DND-41 (cell line): ENCODE results near the gene FMN1.

ENCODE experiments used
- ATAC-seq: fragments of 200-7000 bp; cut with Tn5 transposase; 3 replicates; pipeline ENCODE4 v1.9.1; 2021; ENCODE audit warnings: low read depth; ENCODE audit not compliant: insufficient read depth
- DNase-seq: peaks from one replicate; pipeline ENCODE4 v3.0.0-alpha.2; 2020
- H2AFZ ChIP-seq: 2 replicates; pipeline ENCODE4 v1.6.0; 2012; ENCODE audit warnings: low read depth, low read length
- H3K27ac ChIP-seq: 2 replicates; pipeline ENCODE4 v1.5.1; 2012; ENCODE audit warnings: low read length, inconsistent platforms
- H3K27me3 ChIP-seq: fragments of 200-600 bp; sonication (generic); 2 replicates; pipeline ENCODE4 v1.6.0; 2012; ENCODE audit warnings: low read length, mild to moderate bottlenecking, inconsistent platforms; ENCODE audit not compliant: insufficient read depth, poor library complexity
- H3K36me3 ChIP-seq: 2 replicates; pipeline ENCODE4 v1.5.1; 2012; ENCODE audit warnings: low read length, inconsistent platforms; ENCODE audit not compliant: insufficient read depth
- H3K4me1 ChIP-seq: 2 replicates; pipeline ENCODE4 v1.5.1; 2012; ENCODE audit warnings: mild to moderate bottlenecking, low read length; ENCODE audit not compliant: insufficient read depth
- H3K4me2 ChIP-seq: 2 replicates; pipeline ENCODE4 v1.6.0; 2012; ENCODE audit warnings: mild to moderate bottlenecking, moderate library complexity, low read length, inconsistent platforms; ENCODE audit not compliant: insufficient read depth
- H3K4me3 ChIP-seq, 2 experiments: fragments of 200-600 bp in 1 of 2; shearing (Covaris generic) in 1 of 2; 2 replicates each; pipeline ENCODE4 v1.5.1; 2012 to 2016; ENCODE audit warnings: inconsistent platforms in 2 of 2, low read length in 2 of 2, mild to moderate bottlenecking in 2 of 2, low read depth in 1 of 2, moderate library complexity in 1 of 2
- H3K79me2 ChIP-seq: 2 replicates; pipeline ENCODE4 v1.6.0; 2012; ENCODE audit warnings: low read length, inconsistent platforms; ENCODE audit not compliant: insufficient read depth
- H3K9ac ChIP-seq: 2 replicates; pipeline ENCODE4 v1.6.0; 2012; ENCODE audit warnings: low read depth, mild to moderate bottlenecking, inconsistent platforms, low read length, moderate library complexity
- H3K9me3 ChIP-seq: 2 replicates; pipeline ENCODE4 v1.5.1; 2012; ENCODE audit warnings: low read length, moderate library complexity, mild to moderate bottlenecking, inconsistent platforms; ENCODE audit not compliant: insufficient read depth, severe bottlenecking
- H4K20me1 ChIP-seq: 2 replicates; pipeline ENCODE4 v1.6.0; 2012; ENCODE audit warnings: low read length; ENCODE audit not compliant: insufficient read depth
- EZH2 ChIP-seq: IDR thresholded peaks from 3 replicates; pipeline ENCODE4 v1.6.1; 2012; ENCODE audit warnings: borderline replicate concordance, low read depth, mild to moderate bottlenecking, moderate library complexity, low read length, inconsistent platforms; ENCODE audit not compliant: severe bottlenecking
- TF ChIP-seq, protein P1 (sequence below): IDR thresholded peaks from 2 replicates; pipeline ENCODE4 v1.5.1; 2012; ENCODE audit warnings: borderline replicate concordance, low read length, moderate library complexity, mild to moderate bottlenecking; ENCODE audit not compliant: poor library complexity, severe bottlenecking; ENCODE audit errors: extremely low read depth

FMN1 gene

DNA sequence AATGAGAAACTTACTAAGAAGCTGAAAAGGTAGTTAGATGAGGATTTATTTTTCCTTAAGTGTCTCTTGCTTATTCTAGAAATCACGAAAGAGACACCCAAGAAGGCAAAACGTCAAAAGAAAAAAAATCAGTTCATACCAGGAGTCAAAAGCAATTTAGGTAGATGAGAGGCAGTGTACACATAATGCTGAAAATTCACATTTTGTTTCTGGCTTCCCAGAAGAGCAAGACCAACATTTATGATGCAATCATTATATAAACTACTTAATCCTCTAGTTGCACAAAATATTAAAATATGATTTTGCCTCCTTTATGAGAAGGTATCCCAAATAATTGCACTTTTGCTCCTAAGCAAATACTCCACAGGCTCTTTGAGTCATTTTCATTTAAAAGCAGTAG is 228.0 kb downstream of the FMN1 start:
- H3K9ac ChIP-seq = no peak overlapping the region
- ATAC-seq (no peak), DNase-seq (no peak)
- TF ChIP-seq EZH2 = no peak
- TF ChIP-seq, protein P1, sequence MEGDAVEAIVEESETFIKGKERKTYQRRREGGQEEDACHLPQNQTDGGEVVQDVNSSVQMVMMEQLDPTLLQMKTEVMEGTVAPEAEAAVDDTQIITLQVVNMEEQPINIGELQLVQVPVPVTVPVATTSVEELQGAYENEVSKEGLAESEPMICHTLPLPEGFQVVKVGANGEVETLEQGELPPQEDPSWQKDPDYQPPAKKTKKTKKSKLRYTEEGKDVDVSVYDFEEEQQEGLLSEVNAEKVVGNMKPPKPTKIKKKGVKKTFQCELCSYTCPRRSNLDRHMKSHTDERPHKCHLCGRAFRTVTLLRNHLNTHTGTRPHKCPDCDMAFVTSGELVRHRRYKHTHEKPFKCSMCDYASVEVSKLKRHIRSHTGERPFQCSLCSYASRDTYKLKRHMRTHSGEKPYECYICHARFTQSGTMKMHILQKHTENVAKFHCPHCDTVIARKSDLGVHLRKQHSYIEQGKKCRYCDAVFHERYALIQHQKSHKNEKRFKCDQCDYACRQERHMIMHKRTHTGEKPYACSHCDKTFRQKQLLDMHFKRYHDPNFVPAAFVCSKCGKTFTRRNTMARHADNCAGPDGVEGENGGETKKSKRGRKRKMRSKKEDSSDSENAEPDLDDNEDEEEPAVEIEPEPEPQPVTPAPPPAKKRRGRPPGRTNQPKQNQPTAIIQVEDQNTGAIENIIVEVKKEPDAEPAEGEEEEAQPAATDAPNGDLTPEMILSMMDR = no peak
- H3K36me3 ChIP-seq = no peaks in the 10 kb centered on the region
- H3K27ac ChIP-seq = no peak overlapping the region
- H3K27me3 ChIP-seq = peaks cover 4% of the 10 kb centered on the region
- no peak overlapping the region for H3K4me3 ChIP-seq
- no peak overlapping the region for H3K4me2 ChIP-seq
- H3K79me2 ChIP-seq = no peaks in the 10 kb centered on the region
- no peaks in the 10 kb centered on the region for H4K20me1 ChIP-seq
- no peaks in the 10 kb centered on the region for H3K4me1 ChIP-seq
- no peak overlapping the region for H2AFZ ChIP-seq
- no peaks in the 10 kb centered on the region for H3K9me3 ChIP-seq

DNA sequence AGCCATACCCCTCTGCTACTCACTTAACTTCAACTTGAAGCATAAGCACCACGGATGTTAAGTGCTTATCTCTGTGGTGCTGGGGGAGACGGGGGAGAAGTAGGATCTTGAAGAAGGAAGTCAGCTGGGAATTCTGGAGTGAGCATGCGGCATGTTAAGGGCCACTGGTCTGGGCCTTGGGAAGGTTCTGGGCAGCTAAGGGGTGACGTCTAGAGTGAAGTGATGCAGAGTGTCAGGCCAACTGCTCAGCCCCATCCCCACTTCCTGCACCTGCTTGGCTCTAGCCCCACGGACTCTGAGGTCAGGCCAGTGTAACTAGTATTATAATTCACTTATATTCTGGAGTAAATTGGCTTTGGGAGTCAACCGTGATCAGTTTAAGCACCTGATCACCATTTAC is 228.6 kb downstream of the FMN1 start:
- H3K27me3 ChIP-seq = peaks cover 4% of the 10 kb centered on the region
- H3K4me2 ChIP-seq = no peak overlapping the region
- H3K4me1 ChIP-seq = no peaks in the 10 kb centered on the region
- no peak overlapping the region for H3K4me3 ChIP-seq
- H3K36me3 ChIP-seq = no peaks in the 10 kb centered on the region
- H3K9me3 ChIP-seq = no peaks in the 10 kb centered on the region
- no peaks in the 10 kb centered on the region for H3K79me2 ChIP-seq
- TF ChIP-seq, protein P1 = no peak
- TF ChIP-seq EZH2 = no peak
- no peak overlapping the region for H3K9ac ChIP-seq
- no peak overlapping the region for H3K27ac ChIP-seq
- H2AFZ ChIP-seq = no peak overlapping the region
- ATAC-seq = no peak
- no peaks in the 10 kb centered on the region for H4K20me1 ChIP-seq
- no peak for DNase-seq

DNA sequence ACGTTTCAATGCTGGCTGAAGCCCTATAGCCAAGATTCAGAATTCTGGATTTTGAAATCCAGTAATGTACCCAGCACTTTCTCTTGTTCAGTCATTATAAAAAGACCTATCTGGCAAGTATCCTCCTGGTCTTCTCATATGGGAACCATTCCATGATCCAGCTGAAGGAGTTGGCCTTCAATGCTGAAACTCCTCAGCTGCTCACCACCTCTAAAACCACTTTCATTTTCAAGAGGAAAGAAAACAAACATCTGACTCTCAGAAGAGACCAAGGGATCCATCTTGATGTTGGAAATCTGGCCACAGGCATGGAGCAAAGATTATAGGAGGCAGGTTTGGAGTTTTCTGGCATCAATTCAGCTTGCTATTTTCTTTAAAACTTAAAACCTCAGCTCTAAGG is 235.4 kb downstream of the FMN1 start:
- H3K27ac ChIP-seq = no peak overlapping the region
- no peaks in the 10 kb centered on the region for H3K4me1 ChIP-seq
- H2AFZ ChIP-seq = no peak overlapping the region
- no peaks in the 10 kb centered on the region for H3K79me2 ChIP-seq
- no peak overlapping the region for H3K4me3 ChIP-seq
- DNase-seq = no peak
- ATAC-seq = no peak
- TF ChIP-seq, protein P1 = no peak
- TF ChIP-seq EZH2 = no peak
- H3K9me3 ChIP-seq = no peaks in the 10 kb centered on the region
- no peak overlapping the region for H3K9ac ChIP-seq
- no peaks in the 10 kb centered on the region for H4K20me1 ChIP-seq
- no peaks in the 10 kb centered on the region for H3K36me3 ChIP-seq
- H3K27me3 ChIP-seq = no peaks in the 10 kb centered on the region
- H3K4me2 ChIP-seq = no peak overlapping the region

DNA sequence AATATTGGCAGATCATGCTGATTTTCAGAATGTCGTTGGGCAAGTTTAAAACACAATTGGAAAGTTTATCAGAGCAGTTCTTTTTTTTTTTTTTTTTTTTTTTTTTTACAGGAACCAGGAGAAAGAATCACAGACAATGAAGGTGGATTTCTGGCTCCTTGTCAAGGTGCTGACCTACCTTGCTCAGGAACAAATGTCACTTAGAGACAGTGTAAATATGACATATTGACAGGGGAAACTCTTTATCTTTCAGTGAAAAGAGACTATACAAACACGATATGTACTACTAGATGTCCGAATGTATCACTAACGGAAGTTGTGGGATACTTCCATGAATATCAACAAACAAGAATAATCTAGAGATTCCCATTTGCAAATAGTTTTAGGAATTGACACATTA is 237.3 kb downstream of the FMN1 start:
- Histone ChIP-seq H3K4me3 (no peak overlapping the region), H3K27ac (no peak overlapping the region), H3K27me3 (no peaks in the 10 kb centered on the region), H3K9me3 (no peaks in the 10 kb centered on the region), H3K4me2 (no peak overlapping the region), H3K36me3 (no peaks in the 10 kb centered on the region), H2AFZ (no peak overlapping the region), H4K20me1 (no peaks in the 10 kb centered on the region), H3K9ac (no peak overlapping the region), H3K79me2 (no peaks in the 10 kb centered on the region), H3K4me1 (no peaks in the 10 kb centered on the region)
- DNase-seq (no peak), ATAC-seq (no peak)
- TF ChIP-seq EZH2 = no peak
- TF ChIP-seq, protein P1 = no peak
